ENCODE measurements around the gene PA2G4.

The PA2G4 gene

GRCh38 chr12:56127485-56127887 lies 23.1 kb downstream of the PA2G4 start:
- DNase-seq = no peak

GRCh38 chr12:56127888-56128669 lies 23.7 kb downstream of the PA2G4 start, which contains the start of gene ESYT1:
Gene ESYT1, plus strand, starts transcription at chr12:56128267. Its CDS starts 53 bp downstream, at chr12:56128320.
- DNase-seq = peak; percentile 100

DNA sequence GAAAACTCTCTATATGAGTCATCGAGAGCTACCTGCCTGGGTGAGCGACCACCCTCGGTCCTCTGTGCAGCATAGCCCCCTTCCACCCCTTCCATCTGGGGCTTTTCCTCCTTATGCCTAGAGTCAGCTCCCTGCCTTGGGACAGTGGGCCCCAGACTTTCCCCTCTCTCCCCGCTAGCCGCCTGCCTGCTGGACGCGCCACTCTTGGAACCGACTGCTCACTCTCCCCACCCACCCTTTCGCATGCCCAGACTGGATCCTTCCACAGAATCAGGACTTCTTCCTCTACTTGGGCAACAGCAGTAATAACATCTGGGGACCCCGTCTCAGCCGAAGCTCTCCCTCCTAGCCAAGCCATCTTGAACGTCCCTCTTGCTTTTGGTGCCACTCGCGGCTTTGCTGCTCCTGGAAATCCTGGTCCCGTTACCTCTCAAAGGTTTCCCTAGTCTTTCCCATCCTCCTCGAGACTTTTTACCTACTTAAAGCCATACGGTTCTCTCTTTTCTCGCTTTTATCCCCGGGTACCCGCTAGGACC lies 24.4 kb downstream of the PA2G4 start:
- DNase-seq = no peak

DNA sequence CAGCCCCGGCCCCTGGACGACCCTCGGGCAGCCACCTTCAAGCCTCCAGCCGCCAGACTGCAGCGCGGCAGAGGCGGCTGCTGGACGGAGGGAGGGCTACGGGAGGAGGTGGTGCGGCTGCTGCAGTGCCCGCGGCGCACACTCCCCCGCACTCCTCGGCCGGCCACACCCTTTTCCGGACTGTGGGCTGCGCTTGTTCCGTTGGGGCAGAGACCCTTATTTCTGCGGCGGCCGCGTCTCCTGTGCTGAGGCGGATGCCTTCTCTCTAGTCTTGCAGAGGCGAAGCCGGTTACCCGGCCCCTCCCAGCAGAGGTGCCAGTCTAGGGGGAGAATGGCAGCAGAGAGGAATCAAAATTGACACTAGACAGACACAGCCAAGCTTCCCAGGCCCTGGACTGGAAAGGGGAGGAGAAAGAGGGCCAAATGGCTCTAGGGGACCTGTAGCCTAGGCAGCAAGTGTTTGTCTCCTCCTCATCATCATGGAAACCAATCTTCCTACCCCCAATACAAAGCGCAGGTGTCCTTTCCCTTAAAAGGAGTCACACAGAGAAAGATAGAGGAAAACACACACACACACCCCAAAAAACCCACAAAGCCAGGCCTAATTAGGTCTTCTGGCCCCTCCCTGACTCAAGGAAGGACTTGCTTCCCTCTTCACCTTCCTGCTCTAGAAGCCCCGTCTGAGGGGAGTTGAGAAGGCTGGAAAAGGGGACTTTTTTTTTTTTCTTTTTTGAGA lies 25.0 kb downstream of the PA2G4 start:
- DNase-seq = peak; percentile 62

GRCh38 chr12:56129942-56130495 lies 25.7 kb downstream of the PA2G4 start:
- no peak for DNase-seq

- DNase-seq = no peak
Observed at GRCh38 chr12:56130876-56131275, 26.5 kb downstream of the PA2G4 start.

DNA sequence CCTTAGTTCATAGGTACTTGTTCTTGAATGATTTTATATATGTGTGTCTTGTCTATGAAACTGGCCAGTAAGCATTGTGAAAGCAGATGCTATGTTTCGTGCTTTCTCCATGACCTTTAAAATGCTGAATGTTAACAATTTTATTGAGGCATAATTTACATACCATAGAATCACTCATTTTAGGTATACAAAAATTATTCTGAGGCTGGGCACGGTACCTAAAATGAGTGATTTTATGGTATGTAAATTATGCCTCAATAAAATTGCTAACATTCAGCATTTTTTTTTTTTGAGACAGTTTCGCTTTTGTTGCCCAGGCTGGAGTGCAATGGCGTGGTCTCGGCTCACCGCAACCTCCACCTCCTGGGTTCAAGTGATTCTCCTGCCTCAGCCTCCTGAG lies 30.5 kb downstream of the PA2G4 start:
- no peak for DNase-seq

DNA sequence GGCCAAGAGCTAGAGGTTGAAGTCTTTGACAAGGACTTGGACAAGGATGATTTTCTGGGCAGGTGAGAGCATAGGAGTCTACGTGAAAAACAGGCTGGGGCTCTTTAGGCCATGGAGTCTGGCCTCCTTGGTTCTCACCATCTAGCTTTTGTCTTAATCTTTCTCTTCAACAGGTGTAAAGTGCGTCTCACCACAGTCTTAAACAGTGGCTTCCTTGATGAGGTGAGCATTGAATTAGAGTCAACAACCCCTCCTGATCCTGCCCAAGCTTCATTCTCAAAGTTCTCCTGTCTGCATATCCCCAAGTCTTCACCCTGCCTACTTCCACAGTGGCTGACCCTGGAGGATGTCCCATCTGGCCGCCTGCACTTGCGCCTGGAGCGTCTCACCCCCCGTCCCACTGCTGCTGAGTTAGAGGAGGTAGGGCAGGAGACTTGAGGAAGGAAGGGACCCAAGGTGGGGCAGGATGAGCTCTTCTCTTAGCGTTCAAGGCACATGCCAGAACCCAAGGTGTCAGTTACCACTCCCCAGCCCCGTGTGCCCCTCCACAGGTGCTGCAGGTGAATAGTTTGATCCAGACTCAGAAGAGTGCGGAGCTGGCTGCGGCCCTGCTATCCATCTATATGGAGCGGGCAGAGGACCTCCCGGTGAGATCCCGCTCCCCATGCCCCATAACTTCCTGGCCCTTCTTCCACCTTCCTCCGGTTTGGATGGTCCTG lies 33.7 kb downstream of the PA2G4 start:
- no peak for DNase-seq

DNA sequence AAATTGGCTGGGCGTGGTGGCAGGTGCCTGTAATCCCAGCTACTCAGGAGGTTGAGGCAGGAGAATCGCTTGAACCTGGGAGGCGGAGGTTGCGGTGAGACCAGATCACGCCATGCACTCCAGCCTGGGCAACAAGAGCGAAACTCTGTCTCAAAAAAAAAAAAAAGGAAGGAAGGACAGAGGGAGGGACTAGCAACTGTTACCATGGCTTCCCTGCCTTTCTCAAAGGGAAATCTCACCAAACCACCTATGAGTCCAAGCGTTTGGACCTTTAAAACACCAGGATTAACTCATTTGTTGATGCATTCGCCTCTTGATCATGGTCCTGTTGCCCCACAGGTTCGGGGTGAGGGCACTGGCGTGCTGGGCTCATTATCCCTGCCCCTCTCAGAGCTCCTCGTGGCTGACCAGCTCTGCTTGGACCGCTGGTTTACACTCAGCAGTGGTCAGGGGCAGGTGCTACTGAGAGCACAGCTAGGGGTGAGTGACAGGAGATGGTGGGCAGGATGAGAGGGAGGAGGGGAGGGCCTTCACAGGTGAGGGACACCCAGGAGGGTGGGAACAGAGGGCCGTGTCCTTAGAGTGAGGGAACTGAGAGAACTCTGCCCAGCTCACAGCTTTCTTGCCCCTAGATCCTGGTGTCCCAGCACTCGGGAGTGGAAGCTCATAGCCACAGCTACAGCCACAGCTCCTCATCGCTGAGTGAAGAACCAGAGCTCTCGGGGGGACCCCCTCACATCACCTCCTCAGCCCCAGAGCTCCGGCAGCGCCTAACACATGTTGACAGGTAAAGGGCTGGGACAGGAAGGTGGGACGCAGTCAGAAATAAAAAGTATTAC lies 37.8 kb downstream of the PA2G4 start:
- no peak for DNase-seq

DNA sequence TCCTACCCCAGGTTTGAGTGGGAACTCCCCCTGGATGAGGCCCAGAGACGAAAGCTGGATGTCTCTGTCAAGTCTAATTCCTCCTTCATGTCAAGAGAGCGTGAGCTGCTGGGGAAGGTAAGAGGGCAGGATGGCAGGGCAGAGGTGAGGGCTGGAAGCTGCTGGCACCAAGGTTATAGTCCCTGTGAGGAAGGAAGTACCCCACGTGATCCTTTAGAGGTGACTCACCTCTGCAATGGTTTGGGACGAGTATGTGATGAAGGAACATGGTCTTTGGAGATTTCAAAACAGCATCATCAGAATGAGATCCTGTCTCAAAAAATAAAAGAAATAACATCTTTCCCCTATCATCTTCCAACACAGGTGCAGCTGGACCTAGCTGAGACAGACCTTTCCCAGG lies 38.9 kb downstream of the PA2G4 start:
- no peak for DNase-seq

- no peak for DNase-seq
Observed at GRCh38 chr12:56143870-56144269, 39.5 kb downstream of the PA2G4 start.

- no peak for DNase-seq
Observed at GRCh38 chr12:56145217-56145616, 40.9 kb downstream of the PA2G4 start.

DNA sequence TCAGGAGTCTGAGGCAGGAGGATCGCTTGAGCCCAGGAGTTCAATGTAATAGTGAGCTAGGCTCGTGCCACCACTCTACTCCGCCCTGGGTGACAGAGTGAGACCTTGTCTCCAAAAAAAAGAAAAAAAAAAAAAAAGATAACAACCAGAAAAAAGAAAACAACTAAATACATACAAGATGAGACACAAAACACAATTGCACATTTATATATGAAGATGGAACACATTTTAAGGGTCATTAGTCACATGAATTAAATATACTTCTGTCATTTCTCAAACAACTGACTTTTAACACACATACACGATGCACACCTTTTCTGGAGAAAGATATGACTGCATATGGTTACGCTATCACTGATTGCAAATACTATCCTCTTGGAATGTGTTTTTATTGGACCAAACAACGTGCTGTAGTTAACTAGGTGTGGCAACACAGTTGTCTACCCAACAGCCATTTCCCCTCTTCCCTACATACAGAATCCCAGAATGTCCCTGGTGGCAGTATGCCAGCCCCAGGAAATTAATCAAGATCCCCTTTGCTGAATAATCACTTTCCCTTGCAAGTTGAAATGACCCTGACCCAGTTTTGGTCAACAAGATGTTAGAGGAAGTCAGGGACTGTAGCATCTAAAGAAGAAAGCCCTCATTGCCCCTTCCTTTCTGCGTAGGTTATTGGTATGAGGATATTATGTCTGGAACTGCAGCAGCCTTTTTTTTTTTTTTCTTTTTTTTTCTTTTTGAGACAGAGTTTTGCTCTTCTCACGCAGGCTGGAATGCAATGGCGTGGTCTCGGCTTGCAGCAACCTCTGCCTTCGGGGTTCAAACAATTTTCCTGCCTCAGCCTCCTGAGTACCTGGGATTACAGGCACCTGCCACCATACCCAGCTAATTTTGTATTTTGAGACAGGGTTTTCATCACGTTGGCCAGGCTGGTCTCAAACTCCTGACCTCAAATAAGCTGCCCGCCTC lies 42.4 kb downstream of the PA2G4 start:
- no peak for DNase-seq

GRCh38 chr12:56150563-56150962 lies 46.2 kb downstream of the PA2G4 start:
- no peak for DNase-seq

GRCh38 chr12:56151672-56152131 lies 47.3 kb downstream of the PA2G4 start:
- DNase-seq = peak; percentile 55

DNA sequence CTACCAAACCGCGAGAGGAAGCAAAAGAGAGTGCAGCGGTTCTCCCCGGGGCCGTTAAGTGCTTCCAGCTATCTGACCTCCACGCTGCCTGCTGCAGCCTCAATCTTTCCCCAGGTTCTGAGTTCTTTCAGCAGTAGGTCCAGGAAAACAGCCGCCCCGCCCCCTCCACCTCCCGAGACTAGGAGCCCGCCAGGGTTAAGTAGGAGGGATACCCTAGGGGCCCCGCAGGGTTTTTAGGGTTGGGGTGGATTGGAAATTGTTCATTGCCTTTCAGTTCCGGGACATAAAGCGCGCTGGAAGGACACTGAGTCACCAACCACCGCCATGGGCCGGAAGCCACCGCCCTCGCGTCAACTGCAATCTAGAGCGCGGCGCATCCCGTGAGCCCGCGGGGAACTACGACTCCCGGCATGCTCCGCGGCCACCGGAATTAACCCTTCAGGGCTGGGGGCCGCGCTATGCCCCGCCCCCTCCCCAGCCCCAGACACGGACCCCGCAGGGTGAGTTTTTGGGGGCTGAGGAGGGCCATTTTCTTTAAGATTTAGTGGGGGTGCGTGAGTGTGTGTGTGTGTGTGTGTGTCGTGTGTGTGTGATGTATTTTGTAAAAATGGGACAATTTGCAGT lies 47.9 kb downstream of the PA2G4 start, which contains the start of gene MYL6B:
Gene MYL6B (plus strand): TSS at position 456 of the 624 bp plus-strand sequence. CDS start 1,332 bp downstream, outside the sequence.
- DNase-seq = peak; percentile 93

GRCh38 chr12:56152756-56153677 lies 48.7 kb downstream of the PA2G4 start:
- no peak for DNase-seq

- no peak for DNase-seq
Observed at GRCh38 chr12:56153678-56154065, 49.3 kb downstream of the PA2G4 start.

DNA sequence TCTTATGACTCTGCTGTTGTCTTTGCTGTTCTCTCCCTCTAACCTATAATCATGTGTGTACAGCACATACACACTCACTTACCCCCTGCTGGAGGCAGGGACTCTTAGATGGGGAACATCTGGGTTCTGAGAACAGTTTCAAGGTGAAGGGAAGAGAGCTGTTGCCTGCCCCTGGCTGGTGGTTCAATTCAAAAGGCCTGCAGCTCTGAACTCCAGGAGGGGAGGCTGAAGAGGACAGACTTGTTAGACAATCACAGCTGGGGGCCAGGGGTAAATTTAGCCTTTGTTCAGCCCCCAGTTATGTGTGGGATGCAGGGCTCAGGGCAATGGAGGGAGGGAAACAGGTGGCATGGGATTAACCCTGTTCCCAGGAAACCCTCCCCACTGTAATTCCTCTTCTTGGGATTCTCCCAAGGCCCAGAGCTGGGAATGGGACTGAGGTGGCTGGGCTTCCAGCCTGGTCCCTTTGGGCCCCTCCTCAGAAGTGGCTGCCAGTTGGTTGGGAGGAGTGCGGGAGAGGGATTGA lies 50.0 kb downstream of the PA2G4 start:
- no peak for DNase-seq
